ENCODE results near the gene DHX35. TPM values are rescaled to one million over a fixed set of nuclear protein-coding genes. Genes with fewer than 3 reads are reported as not detected.

The DHX35 gene
- total and polyA plus RNA-seq, 2 of the 8 experiments (the other 6 are each of a cell fraction or from before 2014, with no cell fraction given): 21.9 to 27.7 TPM

DNA sequence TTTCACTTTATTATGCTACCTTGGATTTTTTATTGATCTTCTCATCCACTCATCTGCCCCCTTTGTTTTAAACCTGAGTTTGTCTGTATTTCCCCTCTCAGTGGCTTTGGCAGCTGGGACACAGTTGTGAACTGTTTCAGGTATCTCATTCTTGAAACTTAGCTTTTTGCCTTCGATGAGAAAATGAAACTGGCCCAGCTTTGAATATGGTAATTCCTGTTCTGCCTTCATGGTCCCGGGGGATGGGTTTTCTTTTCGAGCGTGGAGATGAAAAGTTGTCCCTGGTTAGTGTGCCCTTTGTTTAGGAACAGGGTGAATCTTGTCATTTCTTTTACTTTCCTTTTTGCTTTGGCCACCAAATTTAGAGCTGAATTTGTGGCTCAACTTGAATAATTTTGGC is 25.6 kb downstream of the DHX35 start (continued):
- TF ChIP-seq SIRT6 (IDR thresholded peaks at IDR 0.05; ENCODE audit: low read length) (no peak), JUND (IDR thresholded peaks at IDR 0.05; ENCODE audit: low read length) (no peak), CHD2 (IDR thresholded peaks at IDR 0.05; ENCODE audit: low read length) (no peak), EP300 (IDR thresholded peaks at IDR 0.05; ENCODE audit: borderline replicate concordance in 1 of 2, low read depth in 2 of 2, low read length in 2 of 2) (no peak), TAF7 (optimal IDR thresholded peaks at IDR 0.05; ENCODE audit: borderline replicate concordance, low read depth, low read length) (no peak), SP1 (IDR thresholded peaks at IDR 0.05; ENCODE audit: low read depth, low read length) (no peak)
